D341Med (cell line): ENCODE data around the gene MAP6.

ENCODE experiments used
- DNase-seq: peaks from one replicate; pipeline ENCODE4 v3.0.0; 2012; ENCODE audit warnings: low spot score

Gene MAP6

DNA sequence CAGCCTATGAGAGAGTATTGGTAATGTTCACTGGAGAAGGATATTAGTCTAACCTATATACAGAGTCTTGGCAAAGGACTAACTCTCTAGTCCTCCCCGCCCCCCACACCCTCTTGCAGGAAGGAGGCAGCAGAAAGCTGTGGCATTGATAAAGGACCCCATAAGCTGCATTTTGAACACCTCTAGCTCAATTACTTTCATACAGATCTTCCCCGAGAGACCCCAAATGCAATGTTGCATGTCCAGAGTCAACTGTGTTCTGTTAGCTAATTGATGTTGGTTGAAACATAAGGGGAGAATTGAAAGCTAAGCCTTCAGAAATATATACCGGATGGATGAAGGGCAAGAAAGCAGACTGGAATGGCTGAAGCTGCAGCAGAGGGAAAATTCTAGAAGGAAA is 2.8 kb downstream of the MAP6 start:
- DNase-seq, result no peak

DNA sequence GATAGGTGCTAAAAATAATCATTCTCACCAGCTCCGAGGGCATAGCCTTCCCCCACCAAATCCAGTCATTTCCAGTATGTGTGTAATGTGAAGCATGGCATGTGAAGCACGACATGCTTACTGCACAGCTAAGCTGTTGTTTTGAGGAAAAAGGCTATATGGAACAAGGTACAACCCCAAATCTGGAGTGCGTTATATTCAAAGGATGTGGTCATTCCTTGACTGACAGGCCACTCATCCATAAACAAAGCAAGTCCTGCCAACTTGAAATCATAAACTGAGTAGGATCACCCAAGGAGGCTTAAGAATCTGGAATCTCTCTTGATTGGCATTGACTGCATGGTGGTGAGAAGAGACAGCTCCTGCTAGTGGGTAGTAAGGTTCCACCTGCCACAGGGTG is 3.7 kb downstream of the MAP6 start:
- DNase-seq, result no peak

DNA sequence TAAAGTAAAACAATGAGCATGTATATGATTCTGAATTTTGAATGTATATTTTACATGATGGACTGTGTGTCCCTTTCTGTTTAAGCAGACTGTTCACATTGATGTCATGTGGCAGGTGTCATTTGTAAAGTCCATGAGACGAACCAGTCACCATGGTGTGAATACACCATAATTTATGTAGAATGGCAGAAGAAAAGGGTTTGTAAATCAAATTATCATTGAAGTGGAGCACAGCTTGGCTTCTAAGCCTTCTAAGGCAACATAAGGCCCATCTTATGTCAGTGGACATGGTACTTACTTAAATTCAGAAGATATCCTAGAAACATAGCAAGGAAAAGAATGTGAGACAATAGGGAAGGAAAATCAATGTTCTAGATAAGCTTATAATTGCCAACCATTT is 4.4 kb downstream of the MAP6 start:
- no peak for DNase-seq

DNA sequence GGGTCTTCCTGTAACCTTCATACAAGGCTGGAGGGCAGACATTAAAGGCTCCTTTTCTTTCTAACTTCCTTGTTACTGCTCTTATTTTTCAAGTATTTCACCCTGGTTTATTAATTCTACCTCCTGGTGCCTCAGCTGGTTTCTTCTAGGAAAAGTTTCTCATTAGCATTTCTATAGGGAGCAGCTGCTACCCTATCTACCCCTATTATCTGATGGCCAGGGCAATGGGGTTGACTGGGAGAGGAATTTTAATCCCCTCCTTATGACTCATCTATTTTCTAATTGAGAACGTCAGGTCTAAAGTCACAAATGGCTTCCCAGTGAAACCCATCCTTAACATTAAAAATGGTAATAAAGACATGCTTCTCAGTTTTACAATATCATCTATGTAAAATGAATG is 5.0 kb downstream of the MAP6 start:
- DNase-seq, result no peak

DNA sequence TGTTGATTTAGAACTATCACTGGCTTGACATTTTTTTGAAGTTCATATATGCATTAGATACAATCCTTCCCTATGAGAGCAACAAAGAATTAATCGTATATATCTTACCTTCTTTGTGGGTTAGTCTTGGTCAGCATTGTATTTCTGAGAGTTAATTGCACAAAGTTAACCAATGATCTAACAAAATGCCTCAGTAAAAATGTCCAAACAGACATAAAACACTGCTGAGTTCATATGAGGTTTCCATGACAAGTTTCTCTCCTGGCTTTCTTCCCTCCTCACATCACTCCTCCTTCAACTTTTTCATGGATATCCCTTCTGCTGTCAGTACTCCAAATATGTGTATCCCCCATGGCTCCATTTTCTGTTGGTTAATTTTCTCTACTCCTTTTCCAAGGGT is 9.0 kb downstream of the MAP6 start:
- DNase-seq, result no peak

DNA sequence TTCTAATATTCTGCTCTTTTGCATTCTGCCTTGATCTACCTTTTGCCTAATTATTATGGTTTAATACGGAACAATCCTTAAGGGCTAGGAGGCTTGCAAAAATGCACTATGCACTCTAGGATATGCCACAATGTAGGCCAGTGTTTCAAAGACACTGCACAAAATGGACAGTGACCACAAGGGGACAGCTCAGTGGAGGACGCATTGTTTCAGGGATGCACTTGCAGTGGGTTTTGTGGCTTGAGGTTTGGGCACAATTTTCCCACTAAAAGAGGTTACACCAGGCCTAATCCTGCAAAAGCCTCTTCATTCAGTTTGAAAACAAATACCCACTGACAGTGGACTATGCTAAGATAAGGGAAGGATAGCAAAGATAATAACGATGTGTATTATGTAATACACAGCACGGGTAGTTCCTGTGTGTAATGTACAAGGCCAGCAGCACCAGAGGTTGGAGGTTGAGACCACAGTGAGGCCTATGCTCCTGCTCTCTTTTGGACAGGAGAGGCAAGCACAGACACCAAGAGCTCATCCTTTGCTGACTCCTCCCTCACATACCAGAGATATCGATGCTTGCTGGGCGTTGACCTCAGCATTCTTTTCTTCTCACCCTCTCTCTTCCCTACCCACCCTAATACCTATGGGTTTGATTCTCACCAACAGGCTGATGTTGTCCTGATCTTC is 12.7 kb downstream of the MAP6 start:
- no peak for DNase-seq

DNA sequence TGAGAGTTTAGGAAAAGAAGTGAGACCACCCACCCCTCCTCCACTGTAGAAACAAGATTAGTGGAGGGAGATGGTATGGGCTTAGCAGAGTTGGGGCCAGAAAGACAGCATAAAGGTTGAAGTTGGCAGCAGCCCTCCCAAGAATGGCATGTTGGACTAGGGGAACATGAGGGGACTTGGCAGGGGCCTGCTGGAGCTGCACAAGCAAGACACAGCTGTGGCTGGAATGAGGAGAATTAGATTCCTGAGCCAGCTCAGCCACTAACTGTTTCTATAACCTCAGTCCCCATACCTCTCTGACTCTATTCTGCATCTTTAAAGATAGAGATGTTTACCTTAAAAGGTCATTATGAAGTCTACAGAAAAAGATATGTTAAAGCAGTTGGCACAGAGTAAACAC is 13.2 kb downstream of the MAP6 start:
- DNase-seq, result peak; percentile 35

DNA sequence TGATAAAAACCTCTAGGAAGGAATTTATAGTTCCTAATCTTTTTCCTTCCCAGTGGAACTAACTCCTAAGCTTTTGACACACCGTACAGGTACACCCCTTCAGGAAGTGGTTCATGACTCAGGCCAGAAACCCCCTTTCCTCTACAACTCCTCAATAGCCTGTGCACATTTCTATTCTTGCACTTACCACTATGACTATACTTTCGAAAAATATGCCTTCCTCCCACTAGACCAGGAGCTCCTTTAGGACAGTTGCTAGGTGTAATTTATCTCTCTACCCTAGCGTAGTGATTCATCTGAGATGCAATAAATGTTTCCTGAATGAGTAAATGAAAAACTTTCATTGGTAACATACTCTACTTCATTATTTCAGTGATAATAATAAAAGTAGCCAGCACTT is 14.5 kb downstream of the MAP6 start:
- no peak for DNase-seq

DNA sequence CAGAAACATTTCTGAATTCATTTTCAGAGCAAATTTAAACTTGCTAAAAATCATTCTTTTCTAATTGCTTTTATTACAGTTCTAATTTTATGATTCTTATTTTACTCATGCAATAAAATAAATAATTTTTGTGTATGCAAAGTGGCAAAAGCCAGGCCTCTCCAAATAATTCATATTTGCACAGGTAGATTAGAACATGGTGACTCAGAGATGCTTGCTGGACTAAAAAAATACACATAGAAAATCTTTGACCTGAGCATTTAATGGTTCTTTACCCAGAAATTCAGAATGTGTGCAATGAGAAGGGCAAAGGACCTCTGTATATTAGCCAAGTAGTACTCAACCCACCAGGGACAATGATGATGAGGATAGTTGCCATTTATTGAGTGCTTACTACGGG is 15.3 kb downstream of the MAP6 start:
- DNase-seq, result no peak

DNA sequence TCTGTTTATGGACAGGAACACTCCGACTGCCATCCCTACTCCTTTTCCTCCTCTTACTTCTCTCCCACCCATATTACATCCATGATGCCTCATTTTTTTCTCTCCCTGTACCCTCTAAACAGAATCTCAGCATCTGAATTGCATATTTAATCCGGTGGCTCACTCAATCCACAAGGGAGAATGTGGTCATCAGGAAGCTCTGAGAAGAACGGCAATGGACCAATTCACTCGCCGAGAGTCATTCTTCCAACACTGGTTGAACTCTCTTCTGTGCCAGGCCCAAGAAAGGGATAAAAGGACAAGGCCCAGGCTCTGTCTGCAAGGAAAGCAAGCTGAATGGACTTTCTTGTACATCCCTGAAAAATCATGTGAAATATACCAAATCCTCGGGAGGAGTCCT is 15.9 kb downstream of the MAP6 start:
- no peak for DNase-seq

DNA sequence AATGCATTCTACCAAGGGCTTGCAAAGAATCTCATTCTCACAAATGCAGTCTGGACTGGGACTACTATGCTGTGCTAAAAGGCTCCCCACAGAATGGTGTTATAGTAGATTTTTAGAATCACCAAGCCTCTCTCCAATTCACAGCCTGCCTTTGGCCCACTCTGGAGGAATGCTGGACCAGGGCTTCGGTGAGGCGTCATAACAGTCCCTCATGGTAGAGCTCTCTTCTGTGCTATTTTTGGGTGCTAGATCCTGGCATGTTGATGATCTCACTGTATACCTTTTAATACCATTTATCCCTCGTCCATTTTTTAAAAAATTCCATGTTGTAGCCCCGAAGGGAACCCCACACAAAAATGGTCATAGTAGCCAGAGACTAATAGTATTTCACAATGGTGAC is 17.6 kb downstream of the MAP6 start:
- no peak for DNase-seq

DNA sequence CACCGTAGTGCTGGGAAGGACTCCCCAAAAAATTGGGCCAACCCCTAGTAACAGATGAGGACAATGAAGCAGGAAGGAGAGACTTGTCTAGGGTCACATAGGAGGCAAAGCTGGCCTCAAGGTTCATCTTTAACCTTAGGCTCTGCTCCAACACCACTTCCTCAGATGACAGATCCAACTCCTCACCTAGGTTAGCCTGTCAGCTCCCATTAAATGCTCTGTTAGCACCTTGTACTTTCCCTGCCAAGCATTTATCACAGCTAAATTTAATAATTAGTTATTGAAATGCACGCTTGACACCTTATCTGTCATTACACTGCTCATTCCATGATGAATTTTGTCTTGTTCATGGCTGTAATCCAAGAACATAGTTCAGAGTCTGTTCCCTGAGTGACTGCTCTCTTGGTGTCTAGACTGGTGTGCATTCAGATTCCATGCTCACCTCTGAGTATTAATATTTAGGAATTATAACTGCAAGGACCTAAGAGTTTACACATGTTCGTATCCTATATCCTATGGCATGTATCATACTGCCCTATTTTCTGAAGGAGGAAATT is 18.6 kb downstream of the MAP6 start:
- no peak for DNase-seq

DNA sequence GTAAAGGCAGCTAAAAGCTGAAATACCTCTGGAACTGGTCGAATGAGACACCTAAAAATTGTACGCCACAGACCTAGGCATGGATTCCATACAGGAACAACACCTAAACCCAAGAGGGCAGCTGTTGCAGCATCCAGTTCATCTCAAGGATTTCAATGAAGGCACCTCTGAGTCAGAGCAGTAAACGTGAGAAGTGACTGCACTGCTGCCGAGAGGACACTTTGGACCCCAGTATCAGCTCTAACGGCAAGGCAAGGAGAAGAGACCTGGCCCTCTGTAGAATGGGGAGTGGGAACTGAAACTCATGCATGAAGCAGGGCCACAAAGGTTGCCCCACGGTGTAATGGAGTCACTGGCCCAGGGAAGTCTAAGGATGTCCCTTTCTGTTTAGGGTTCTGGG is 23.9 kb downstream of the MAP6 start:
- no peak for DNase-seq

DNA sequence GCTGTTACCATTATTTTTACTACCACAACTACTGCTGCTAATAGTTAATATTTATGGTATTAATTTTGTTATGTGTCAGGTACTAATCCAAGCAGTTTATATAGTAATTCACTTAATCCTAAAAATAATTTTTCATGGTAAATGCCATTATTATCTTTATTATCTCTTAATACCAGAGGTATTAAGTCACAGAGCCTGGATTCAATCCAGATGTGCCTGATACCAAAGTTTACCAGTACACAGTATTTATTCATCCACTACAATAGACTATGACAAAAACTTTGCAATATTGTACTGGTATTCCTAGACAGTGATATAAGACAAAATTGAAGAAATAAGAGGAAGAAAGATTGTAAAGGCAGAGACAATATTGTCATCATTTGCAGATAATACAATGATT is 24.5 kb downstream of the MAP6 start:
- no peak for DNase-seq

DNA sequence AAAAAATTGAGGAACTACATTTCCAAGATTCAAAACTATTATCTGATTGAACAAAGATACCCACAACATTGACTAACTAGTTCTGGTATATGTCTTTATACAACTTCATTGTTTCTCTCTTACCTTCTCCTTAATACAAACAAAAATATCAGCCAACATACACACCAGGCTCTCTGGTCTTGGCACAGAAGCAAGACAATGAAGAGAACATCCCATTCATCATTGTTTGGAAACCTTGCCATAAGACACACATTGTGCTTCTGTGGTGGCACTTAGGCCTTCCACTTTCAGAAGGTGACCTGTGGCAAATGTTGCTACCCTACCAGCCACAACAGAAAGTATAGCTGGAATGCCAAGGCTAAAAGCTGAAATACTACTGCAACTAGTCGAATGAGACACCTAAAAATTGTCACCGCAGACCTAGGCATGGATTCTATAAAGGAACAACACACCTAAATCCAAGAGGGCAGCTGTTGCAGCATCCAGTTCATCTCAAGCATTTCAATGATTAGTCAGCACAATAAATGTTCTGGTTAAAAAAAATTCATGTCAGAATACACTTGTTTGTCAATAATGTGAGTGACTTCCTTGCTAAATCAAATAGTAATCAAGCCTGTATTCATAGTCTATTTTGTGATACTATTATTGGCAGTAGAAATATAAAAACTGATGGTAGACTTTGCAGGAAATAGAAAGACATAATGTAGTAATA is 26.3 kb downstream of the MAP6 start:
- DNase-seq, result no peak

DNA sequence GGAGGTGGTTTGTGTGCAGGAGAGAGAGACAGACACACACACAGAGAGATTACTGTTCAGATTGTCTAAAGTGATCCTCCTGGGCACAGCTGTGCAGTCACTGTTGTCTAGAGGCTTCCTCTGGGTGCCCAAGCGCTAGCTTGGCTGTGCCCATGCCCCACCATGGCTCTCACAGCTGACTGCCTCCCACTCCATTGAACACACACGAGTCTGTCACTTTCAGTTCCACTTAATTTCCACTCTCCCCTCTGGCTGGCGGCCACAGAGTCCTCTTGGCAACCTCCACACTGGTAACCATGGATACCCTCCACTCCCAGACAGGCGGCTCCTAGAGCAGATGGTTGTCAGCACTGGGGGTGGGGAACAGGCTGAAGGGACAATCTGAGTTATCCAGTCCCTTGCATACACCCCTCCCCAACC is 29.1 kb downstream of the MAP6 start:
- peak; percentile 85 for DNase-seq

DNA sequence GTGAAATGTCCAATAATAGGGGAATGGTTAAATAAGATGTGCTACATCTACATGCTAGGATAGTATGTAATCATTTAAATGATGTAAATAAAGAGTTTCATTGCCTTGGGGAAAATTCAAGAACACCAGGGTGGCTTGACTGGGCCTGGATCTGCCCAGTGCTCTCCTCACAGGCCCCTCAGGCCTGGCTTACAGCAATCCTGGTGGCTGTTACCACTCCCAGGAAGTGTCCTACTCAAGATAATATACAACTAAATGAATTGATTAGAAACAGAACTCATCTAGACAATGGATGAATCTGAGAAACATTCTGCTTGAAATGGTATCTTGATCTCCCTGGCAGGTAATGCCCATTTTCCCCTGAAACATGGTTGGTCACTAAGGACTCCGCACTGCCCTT is 30.8 kb downstream of the MAP6 start:
- DNase-seq, result no peak

DNA sequence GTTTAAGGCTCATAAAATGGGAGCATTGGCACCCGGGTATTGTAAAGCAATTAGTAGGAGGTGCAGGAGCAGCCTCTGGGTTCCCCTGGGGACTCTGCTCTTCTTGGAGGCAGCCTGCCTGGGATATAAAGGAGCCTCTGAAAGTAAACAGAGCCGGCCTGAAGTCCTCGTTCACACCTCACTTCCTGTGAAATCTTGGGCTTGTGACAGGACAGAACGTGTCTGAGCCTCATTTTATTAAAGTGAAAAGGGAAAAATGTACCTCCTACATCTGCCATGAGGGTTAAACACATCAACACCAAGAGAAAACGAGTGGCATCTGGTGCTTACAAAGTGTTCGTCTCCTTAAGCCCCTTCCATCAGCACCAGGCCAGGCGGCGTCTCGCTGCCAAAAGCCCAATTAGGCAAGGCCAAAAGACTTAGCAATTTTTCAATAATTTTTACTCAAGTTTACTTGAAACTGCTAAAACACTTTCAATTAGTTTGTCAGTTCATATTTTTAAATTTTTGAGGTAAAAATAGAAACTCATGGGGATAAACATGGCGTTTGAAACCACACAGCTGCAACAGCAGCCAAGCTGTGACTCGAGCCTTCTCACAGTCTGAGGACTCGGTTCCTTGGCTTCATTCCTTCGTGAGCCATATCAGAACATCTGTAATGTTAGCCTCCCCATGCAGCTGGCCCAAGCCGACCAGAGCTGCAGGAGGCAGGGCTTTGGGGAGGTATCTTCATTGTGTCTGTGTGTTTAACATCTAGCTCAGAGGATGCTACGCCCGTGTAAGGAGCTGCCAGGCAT is 33.6 kb downstream of the MAP6 start:
- DNase-seq, result peak; percentile 72

DNA sequence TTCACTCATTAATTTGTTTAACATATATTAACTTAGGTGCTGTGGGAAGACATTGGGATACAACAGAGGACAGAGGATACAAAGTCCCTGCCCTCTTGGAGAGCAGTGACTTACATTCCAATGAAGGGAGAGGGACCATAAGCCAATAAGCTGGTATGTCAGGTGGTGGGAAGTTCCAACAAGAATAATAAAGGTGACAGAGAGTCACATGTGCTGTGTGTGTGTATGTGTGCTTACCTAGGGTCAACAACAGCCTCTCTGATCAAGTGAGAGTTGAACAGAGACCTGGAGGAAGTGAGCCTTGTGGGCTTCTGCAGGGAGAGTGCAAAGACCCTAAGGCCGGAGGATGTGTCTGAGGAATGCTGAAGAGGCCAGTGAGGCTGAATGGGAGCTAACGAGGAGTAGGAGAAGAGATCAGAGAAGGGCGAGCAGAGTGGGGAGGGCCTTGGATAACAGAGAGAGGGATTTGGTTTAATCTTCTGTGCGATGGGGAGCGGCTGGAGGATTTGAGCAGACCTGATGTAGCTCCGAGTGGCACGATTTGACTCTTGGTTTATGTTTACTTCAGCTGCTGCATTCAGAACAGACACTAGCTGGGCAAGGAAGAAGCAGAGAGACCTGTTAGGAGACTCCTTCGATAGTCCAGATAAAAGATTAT is 35.3 kb downstream of the MAP6 start:
- DNase-seq, result peak; percentile 66

DNA sequence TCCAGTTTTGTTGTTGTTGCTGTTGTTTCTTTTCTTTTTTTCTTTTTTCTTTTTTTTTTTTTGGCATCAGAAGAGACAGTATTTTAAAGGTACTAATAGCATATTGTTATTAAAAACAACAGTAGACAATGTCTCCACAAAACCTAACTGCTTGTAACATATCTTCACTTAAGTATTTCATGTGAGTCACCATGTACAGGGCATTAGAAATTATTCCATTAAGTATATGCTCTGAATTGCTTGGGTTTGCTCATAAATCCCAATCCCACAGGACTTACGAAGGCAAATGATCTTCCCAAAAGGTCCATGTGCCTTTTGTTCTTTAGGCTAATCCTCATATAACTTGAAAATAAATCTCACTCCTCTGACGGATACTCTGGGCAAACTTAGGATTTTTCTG is 35.9 kb downstream of the MAP6 start:
- DNase-seq, result no peak

DNA sequence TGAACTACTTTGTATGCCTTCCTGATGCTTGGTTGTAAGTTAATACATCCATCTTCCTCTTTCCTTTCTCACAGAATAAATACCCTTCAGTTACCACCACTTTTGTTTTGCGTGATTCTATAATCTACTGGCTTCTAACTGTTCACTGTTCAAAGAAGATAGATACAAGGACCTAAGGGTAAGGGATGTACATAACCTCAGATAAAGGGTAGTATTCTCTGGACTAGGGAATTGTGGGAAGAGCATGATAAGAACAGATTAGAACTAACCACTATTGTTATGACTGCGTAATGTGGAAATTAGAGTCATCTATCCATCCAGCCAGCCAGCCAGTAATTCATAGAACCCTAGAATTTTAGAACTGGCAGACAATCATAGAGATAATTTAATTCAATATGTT is 36.4 kb downstream of the MAP6 start:
- DNase-seq, result no peak

DNA sequence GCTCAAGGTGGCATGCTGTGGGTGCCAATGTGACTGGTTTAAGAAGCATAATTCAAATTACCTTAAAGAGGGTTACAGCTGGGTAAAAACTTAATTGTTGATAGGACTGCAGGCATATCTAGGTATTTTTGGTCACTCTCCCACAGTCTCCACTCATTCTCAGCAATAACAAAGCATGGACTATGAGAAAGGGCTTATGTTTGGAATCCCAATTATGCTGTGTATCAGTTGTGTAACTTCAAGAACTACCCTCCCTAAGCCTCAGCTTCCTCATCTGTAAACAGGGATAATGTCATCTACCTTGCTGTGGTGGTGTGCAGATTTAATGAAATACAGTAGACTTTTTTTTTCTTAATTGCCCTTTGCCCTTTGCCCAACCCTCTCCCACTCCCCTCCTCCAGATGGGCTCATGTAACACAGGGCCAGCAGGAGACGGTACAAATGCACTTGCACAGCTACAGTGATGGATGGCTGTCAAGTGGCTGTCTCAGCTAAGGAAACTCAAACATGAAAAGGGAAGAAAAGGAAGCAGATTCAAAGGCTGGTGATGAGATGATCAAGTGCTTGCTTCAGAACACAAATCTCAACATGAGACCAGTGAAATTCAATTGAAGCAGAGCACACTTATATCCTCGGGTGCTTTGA is 37.6 kb downstream of the MAP6 start:
- DNase-seq, result no peak
